ENCODE results near the gene PLEK2. TPM values are rescaled to one million over a fixed set of nuclear protein-coding genes. Genes with fewer than 3 reads are reported as not detected.

PLEK2 gene
- total and polyA plus RNA-seq, 2 experiments from 2014 or later = 1.0 to 2.2 TPM

- TF ChIP-seq CTCF (conservative IDR thresholded peaks at IDR 0.05; ENCODE audit: low read depth in 2 of 2) (no peak), JUNB (IDR thresholded peaks at IDR 0.05; ENCODE audit: unreplicated experiment) (no peak), NANOG (IDR thresholded peaks at IDR 0.05; ENCODE audit: borderline replicate concordance) (no peak), CREB1 (CRISPR knock-in tag; IDR thresholded peaks at IDR 0.05; ENCODE audit: low read depth) (no peak), EZH2 (IDR thresholded peaks at IDR 0.05; ENCODE audit: low read depth, unreplicated experiment) (no peak), REST (IDR thresholded peaks at IDR 0.05; ENCODE audit: unreplicated experiment) (no peak), ETS1 (IDR thresholded peaks at IDR 0.05) (no peak), ZNF114 (CRISPR knock-in tag; IDR thresholded peaks at IDR 0.05) (no peak)
Measured at GRCh38 chr14:67441256-67441655, 29.3 kb upstream of the PLEK2 start (continued).

- H3K4me3 ChIP-seq = no peak overlapping the region
- Mint-ChIP-seq H3K9me3 (no peaks in the 10 kb centered on the region), H3K27ac (no peak overlapping the region), H3K4me1 (peaks cover 29% of the 10 kb centered on the region), H3K4me3 (no peak overlapping the region), H3K36me3 (ENCODE audit: low read depth) (no peaks in the 10 kb centered on the region), H3K27me3 (ENCODE audit: insufficient read depth, low read depth, poor library complexity) (peaks cover 13% of the 10 kb centered on the region)
- H3K27me3 ChIP-seq (ENCODE audit: insufficient read depth) = no peaks in the 10 kb centered on the region
- no peak for DNase-seq (ENCODE audit: low spot score)
- no peak for ATAC-seq
- H3K4me1 ChIP-seq (ENCODE audit: insufficient read depth) = peaks cover 19% of the 10 kb centered on the region
- no peak overlapping the region for H3K4me2 ChIP-seq
- H3K9me2 ChIP-seq (ENCODE audit: insufficient read depth) = peaks cover 4% of the 10 kb centered on the region; the same call in 1 of the 2 replicates
- peak overlapping the region; percentile 74; the same call in 1 of the 2 replicates for H2AFZ ChIP-seq
- no peaks in the 10 kb centered on the region for H4K20me1 ChIP-seq (replicated peaks; ENCODE audit: insufficient read depth)
- no peaks in the 10 kb centered on the region for H3F3A ChIP-seq (replicated peaks; ENCODE audit: low read depth)
- H3K27ac ChIP-seq (ENCODE audit: low read depth) = no peak overlapping the region
- no peaks in the 10 kb centered on the region for H3K36me3 ChIP-seq (ENCODE audit: insufficient read depth)
- no peaks in the 10 kb centered on the region for H3K79me2 ChIP-seq (replicated peaks; ENCODE audit: insufficient read depth)
- TF ChIP-seq EZH2phosphoT487 (IDR thresholded peaks at IDR 0.05; ENCODE audit: unreplicated experiment) (no peak), STAT1 (IDR thresholded peaks at IDR 0.05; ENCODE audit: unreplicated experiment) (no peak), ZNF462 (CRISPR knock-in tag; IDR thresholded peaks at IDR 0.05) (no peak), ZNF114 (CRISPR knock-in tag; IDR thresholded peaks at IDR 0.05) (no peak), ZNF331 (CRISPR knock-in tag; IDR thresholded peaks at IDR 0.05; ENCODE audit: low read depth) (no peak), CREB1 (CRISPR knock-in tag; IDR thresholded peaks at IDR 0.05; ENCODE audit: low read depth) (no peak), NANOG (IDR thresholded peaks at IDR 0.05; ENCODE audit: borderline replicate concordance) (no peak), POLR2AphosphoS5 (IDR thresholded peaks at IDR 0.05; ENCODE audit: low read depth) (no peak)
Measured at GRCh38 chr14:67440513-67440912, 28.5 kb upstream of the PLEK2 start.
